Smooth muscle cell (in vitro differentiated cells): ENCODE measurements around the gene CRY1. TPM values are rescaled to one million over a fixed set of nuclear protein-coding genes. Genes with fewer than 3 reads are reported as not detected.

ENCODE experiments used
- DNase-seq: peaks from one replicate; lab custom pipeline; 2025; ENCODE audit not compliant: unreplicated experiment; lab: John Stamatoyannopoulos, UW
- H2AFZ ChIP-seq: fragments of 200-600 bp; sonication (generic); 2 replicates; pipeline ENCODE4 v1.6.0; 2016; ENCODE audit warnings: antibody characterized with exemption, low read depth, mild to moderate bottlenecking
- H3F3A ChIP-seq: fragments of 200-600 bp; sonication (generic); 2 replicates; pipeline ENCODE4 v1.6.0; 2017; ENCODE audit warnings: antibody characterized with exemption, low read depth
- H3K27ac ChIP-seq: fragments of 200-600 bp; sonication (generic); 2 replicates; pipeline ENCODE4 v1.5.1; 2016; ENCODE audit warnings: low read depth, mild to moderate bottlenecking
- H3K27me3 ChIP-seq: fragments of 200-600 bp; sonication (generic); 2 replicates; pipeline ENCODE4 v1.6.1; 2016; ENCODE audit warnings: low read depth, mild to moderate bottlenecking
- H3K36me3 ChIP-seq: fragments of 200-600 bp; sonication (generic); 2 replicates; pipeline ENCODE4 v1.5.1; 2016; ENCODE audit warnings: low read depth
- H3K4me1 ChIP-seq: fragments of 200-600 bp; sonication (generic); 2 replicates; pipeline ENCODE4 v1.5.1; 2016; ENCODE audit warnings: low read depth
- H3K4me2 ChIP-seq: fragments of 200-600 bp; sonication (generic); 2 replicates; pipeline ENCODE4 v1.6.0; 2016; ENCODE audit warnings: mild to moderate bottlenecking
- H3K4me3 ChIP-seq: fragments of 200-600 bp; sonication (generic); 2 replicates; pipeline ENCODE4 v1.5.1; 2016; ENCODE audit warnings: mild to moderate bottlenecking
- H3K79me2 ChIP-seq: fragments of 200-600 bp; sonication (generic); 2 replicates; pipeline ENCODE4 v1.6.0; 2016; ENCODE audit warnings: low read depth, mild to moderate bottlenecking
- H3K9ac ChIP-seq: fragments of 200-600 bp; sonication (generic); 2 replicates; pipeline ENCODE4 v1.6.0; 2016; ENCODE audit warnings: low read depth
- H3K9me3 ChIP-seq: fragments of 200-600 bp; sonication (generic); replicated peaks from 2 replicates; pipeline ENCODE4 v1.5.1; 2016; ENCODE audit warnings: low read depth
- H4K20me1 ChIP-seq: fragments of 200-600 bp; sonication (generic); 2 replicates; pipeline ENCODE4 v1.6.0; 2016; ENCODE audit warnings: low read depth
- WGBS: methylation state at CpG from one replicate; pipeline ENCODE4 v1.1.7; 2016; ENCODE audit warnings: low lambda C conversion rate; 5-methylcytosine and 5-hydroxymethylcytosine counted together
- polyA plus RNA-seq: library from polyadenylated mRNA; unstranded; fragments of >200 nt; fragmentation: Nextera tagmentation; extraction: Ambion mirVana; gene quantifications from 2 replicates; pipeline ENCODE4 v1.2.1, GENCODE V29; 2016
- total RNA-seq: library from RNA; depleted of rRNA; stranded (reverse); fragments of >200 nt; gene quantifications from 2 replicates; pipeline ENCODE4 v1.2.3, GENCODE V29; 2014
- TF ChIP-seq, protein P1 (sequence below): fragments of 200-600 bp; sonication (generic); IDR thresholded peaks from 2 replicates; pipeline ENCODE4 v1.5.1; 2017; ENCODE audit warnings: borderline replicate concordance, mild to moderate bottlenecking, antibody characterized with exemption; ENCODE audit not compliant: insufficient read depth, poor library complexity, severe bottlenecking

The CRY1 gene
- total and polyA plus RNA-seq, 2 experiments from 2014 or later: 19.9 to 28.2 TPM

DNA sequence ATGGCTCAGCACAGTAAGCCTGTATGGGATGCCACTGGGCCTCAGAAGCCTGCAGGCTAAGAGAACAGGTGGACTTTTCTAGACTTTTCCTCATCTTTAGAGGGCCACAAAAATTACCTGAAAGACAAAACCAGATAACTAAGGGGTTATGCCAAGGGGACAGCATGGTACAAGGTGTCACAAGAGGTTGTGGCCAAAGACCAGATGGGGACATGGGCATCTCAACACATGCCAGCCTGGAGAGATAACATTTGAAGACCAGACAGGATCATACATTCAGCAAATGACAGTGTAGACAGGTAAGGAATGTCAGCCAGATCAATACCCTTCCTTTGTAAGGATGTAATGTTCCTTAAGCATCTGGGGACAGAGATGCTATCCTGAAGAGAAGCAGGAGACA, 8.9 kb upstream of the CRY1 start:
- Histone ChIP-seq H4K20me1 (no peaks in the 10 kb centered on the region), H3K27ac (no peak overlapping the region), H3F3A (no peaks in the 10 kb centered on the region), H3K36me3 (no peaks in the 10 kb centered on the region), H3K79me2 (no peaks in the 10 kb centered on the region), H2AFZ (no peak overlapping the region), H3K9ac (no peak overlapping the region), H3K4me3 (no peak overlapping the region), H3K27me3 (no peaks in the 10 kb centered on the region), H3K4me2 (no peak overlapping the region), H3K9me3 (no peaks in the 10 kb centered on the region), H3K4me1 (no peaks in the 10 kb centered on the region)
- TF ChIP-seq, protein P1, sequence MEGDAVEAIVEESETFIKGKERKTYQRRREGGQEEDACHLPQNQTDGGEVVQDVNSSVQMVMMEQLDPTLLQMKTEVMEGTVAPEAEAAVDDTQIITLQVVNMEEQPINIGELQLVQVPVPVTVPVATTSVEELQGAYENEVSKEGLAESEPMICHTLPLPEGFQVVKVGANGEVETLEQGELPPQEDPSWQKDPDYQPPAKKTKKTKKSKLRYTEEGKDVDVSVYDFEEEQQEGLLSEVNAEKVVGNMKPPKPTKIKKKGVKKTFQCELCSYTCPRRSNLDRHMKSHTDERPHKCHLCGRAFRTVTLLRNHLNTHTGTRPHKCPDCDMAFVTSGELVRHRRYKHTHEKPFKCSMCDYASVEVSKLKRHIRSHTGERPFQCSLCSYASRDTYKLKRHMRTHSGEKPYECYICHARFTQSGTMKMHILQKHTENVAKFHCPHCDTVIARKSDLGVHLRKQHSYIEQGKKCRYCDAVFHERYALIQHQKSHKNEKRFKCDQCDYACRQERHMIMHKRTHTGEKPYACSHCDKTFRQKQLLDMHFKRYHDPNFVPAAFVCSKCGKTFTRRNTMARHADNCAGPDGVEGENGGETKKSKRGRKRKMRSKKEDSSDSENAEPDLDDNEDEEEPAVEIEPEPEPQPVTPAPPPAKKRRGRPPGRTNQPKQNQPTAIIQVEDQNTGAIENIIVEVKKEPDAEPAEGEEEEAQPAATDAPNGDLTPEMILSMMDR: no peak
- DNase-seq: no peak

DNA sequence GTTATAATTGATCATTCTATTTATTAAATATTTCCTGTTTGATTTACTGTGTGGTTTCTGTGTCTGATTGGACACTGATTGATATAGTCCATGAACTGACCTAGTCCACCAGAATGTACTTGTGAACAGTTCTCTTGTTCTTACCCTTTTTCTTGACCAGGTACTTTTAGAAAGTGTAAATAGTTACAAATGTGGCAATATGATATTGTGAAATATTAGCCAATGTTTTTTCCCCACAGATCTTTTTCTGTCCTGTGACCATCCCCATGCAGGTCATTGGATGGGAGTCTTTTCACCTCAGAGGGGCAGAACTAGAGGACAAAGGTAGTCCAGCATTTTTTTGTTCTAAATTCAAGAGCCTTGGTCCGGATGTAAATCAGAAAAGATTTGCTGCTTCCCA, 8.3 kb upstream of the CRY1 start:
- Histone ChIP-seq H4K20me1 (no peaks in the 10 kb centered on the region), H3K4me2 (no peak overlapping the region), H3K9ac (no peak overlapping the region), H3K27ac (no peak overlapping the region), H3K27me3 (no peaks in the 10 kb centered on the region), H3K4me3 (no peak overlapping the region), H3K36me3 (no peaks in the 10 kb centered on the region), H3K4me1 (no peaks in the 10 kb centered on the region), H3K79me2 (no peaks in the 10 kb centered on the region), H3F3A (no peaks in the 10 kb centered on the region), H3K9me3 (no peaks in the 10 kb centered on the region), H2AFZ (no peak overlapping the region)
- WGBS: 88% methylated on average over 1 of the region's 1 CpG
- TF ChIP-seq, protein P1: no peak
- no peak for DNase-seq

DNA sequence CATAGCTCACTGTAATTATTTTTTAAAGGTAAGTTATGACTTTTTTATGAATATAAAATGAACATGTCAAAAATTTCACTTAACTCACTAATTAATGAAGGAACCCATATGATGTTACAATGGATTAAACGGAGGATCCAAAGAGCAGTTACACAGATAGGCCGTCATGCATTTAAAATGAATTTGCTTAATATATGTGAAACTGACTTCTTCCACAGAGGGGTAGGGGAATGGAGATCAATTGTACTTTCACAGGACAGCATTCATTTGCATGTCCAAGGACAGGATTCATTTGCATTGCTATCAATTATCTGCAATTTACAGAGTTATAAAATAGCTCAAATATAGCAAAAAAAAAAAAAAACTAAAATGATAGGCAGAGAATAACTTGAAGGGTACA, 6.6 kb upstream of the CRY1 start:
- 86% methylated on average over 2 of the region's 2 CpGs for WGBS

DNA sequence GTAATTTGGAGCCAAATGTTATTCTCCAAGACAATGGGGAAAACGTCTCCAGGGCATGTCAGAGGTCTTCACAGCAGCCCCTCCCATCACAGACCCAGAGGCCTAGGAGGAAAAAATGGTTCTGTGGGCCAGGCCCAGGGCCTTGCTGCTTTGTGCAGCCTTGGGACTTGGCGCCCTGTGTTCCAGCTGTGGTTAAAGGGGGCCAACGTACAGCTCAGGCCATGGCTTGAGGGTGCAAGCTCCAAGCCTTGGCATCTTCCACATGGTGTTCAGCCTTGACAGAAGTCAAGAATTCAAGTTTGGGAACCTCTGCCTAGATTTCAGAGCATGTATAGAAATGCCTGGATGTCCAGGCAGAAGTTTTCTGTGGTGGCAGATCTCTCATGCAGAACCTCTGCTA, 3.2 kb upstream of the CRY1 start:
- Histone ChIP-seq H3K79me2 (peaks cover 2% of the 10 kb centered on the region), H3K4me1 (peaks cover 3% of the 10 kb centered on the region), H2AFZ (no peak overlapping the region), H3K9ac (no peak overlapping the region), H3K27ac (no peak overlapping the region), H3K27me3 (no peaks in the 10 kb centered on the region), H3F3A (peaks cover 3% of the 10 kb centered on the region), H3K9me3 (no peaks in the 10 kb centered on the region), H3K36me3 (no peaks in the 10 kb centered on the region), H3K4me2 (no peak overlapping the region), H3K4me3 (no peak overlapping the region), H4K20me1 (peaks cover 10% of the 10 kb centered on the region)
- TF ChIP-seq, protein P1: no peak
- WGBS: 85% methylated on average over 3 of the region's 3 CpGs
- DNase-seq: no peak

More for the DNA sequence above, 6.6 kb upstream of the CRY1 start:
- H3K27ac ChIP-seq: no peak overlapping the region
- no peaks in the 10 kb centered on the region for H4K20me1 ChIP-seq
- TF ChIP-seq, protein P1: no peak
- no peaks in the 10 kb centered on the region for H3F3A ChIP-seq
- H3K27me3 ChIP-seq: no peaks in the 10 kb centered on the region
- no peak overlapping the region for H3K4me2 ChIP-seq
- no peak overlapping the region for H3K9ac ChIP-seq
- H3K4me3 ChIP-seq: no peak overlapping the region
- H3K36me3 ChIP-seq: no peaks in the 10 kb centered on the region
- H3K79me2 ChIP-seq: no peaks in the 10 kb centered on the region
- H3K4me1 ChIP-seq: no peaks in the 10 kb centered on the region
- no peak for DNase-seq
- no peak overlapping the region for H2AFZ ChIP-seq
- no peaks in the 10 kb centered on the region for H3K9me3 ChIP-seq
